Measurements from ENCODE around the gene POF1B.

GRCh38 chrX:85288992-85289723 lies 90.3 kb downstream of the POF1B start:
- TF ChIP-seq POLR2AphosphoS5 (IDR thresholded peaks at IDR 0.05; ENCODE audit: low read depth, low read length) (no peak), POLR2A (IDR thresholded peaks at IDR 0.05; ENCODE audit: low read depth, low read length) (no peak), SPI1 (IDR thresholded peaks at IDR 0.05; ENCODE audit: low read depth, low read length) (no peak), TAF1 (IDR thresholded peaks at IDR 0.05; ENCODE audit: low read depth, low read length) (no peak), POU2F2 (IDR thresholded peaks at IDR 0.05; ENCODE audit: low read depth, low read length) (no peak)
